Measurements from ENCODE around the gene CST7.

DNA sequence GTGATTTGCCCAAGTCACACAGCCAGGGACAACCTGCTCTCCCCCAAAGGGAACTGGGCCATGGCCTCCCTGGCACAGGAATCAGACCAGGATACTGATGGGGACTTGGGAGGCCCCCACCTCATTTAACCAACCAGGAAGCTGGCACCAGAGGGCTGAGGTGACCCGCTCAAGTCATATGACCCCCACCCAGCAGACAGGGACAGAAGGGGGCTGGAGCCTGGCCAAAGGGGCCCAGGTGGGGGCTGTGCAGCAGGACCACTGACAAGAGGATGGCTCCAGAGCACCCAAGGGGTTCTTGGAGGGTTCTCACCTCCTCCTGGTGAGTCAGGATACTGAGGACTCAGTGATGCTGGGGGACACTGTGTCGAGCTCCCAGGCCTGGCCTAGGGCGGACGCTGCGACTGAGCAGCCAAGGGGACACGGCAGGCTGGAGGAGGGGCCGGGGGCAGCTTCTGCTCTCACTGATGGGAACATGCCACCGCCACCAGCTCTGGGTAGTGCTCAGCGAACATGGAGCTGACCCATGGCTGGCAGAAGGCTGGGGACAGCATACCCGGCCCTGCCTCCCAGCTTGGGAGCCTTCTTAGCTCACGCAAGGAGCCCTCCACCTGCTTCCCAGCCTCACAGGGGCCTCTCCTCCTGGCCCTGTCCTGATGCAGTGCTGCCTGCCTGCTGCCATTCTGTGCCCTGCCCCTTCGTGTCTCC, 1.2 kb downstream of the CST7 start:
- TF ChIP-seq, protein P1, sequence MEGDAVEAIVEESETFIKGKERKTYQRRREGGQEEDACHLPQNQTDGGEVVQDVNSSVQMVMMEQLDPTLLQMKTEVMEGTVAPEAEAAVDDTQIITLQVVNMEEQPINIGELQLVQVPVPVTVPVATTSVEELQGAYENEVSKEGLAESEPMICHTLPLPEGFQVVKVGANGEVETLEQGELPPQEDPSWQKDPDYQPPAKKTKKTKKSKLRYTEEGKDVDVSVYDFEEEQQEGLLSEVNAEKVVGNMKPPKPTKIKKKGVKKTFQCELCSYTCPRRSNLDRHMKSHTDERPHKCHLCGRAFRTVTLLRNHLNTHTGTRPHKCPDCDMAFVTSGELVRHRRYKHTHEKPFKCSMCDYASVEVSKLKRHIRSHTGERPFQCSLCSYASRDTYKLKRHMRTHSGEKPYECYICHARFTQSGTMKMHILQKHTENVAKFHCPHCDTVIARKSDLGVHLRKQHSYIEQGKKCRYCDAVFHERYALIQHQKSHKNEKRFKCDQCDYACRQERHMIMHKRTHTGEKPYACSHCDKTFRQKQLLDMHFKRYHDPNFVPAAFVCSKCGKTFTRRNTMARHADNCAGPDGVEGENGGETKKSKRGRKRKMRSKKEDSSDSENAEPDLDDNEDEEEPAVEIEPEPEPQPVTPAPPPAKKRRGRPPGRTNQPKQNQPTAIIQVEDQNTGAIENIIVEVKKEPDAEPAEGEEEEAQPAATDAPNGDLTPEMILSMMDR (IDR thresholded peaks at IDR 0.05; ENCODE audit: poor library complexity, severe bottlenecking), result no peak
- no peak for TF ChIP-seq TAF1 (IDR thresholded peaks at IDR 0.05; ENCODE audit: low read depth)
- TF ChIP-seq EP300 (conservative IDR thresholded peaks at IDR 0.05; ENCODE audit: poor library complexity, severe bottlenecking), result no peak
- no peak for TF ChIP-seq EZH2 (IDR thresholded peaks at IDR 0.05; ENCODE audit: borderline replicate concordance, insufficient read depth, low read length, poor library complexity, severe bottlenecking)
